SK-N-MC (cell line): ENCODE results near the gene RAI14.

Source experiments
- FOXP2 ChIP-seq: optimal IDR thresholded peaks from 2 replicates; pipeline ENCODE3; 2011; ENCODE audit warnings: mild to moderate bottlenecking, moderate library complexity; ENCODE audit not compliant: insufficient read depth; ENCODE audit errors: extremely low read length, control extremely low read depth
- POLR2AphosphoS5 ChIP-seq: IDR thresholded peaks from 2 replicates; pipeline ENCODE4 v1.6.1; 2012; ENCODE audit warnings: mild to moderate bottlenecking, low read depth, low read length, borderline replicate concordance

- no peak for TF ChIP-seq POLR2AphosphoS5
- no peak for TF ChIP-seq FOXP2
Measured at GRCh38 chr5:34695275-34696027, 39.3 kb downstream of the RAI14 start.
